NCI-H146 (cell line): Measurements from ENCODE around the gene SGPP1.
"Not testable (repeated sequence)": the region's sequence is repeated elsewhere in the genome, so short reads cannot be mapped to it uniquely, and the experiment has no call there.

Experiments
- DNase-seq: peaks from one replicate; lab custom pipeline; 2025; lab: John Stamatoyannopoulos, UW

The SGPP1 gene

DNA sequence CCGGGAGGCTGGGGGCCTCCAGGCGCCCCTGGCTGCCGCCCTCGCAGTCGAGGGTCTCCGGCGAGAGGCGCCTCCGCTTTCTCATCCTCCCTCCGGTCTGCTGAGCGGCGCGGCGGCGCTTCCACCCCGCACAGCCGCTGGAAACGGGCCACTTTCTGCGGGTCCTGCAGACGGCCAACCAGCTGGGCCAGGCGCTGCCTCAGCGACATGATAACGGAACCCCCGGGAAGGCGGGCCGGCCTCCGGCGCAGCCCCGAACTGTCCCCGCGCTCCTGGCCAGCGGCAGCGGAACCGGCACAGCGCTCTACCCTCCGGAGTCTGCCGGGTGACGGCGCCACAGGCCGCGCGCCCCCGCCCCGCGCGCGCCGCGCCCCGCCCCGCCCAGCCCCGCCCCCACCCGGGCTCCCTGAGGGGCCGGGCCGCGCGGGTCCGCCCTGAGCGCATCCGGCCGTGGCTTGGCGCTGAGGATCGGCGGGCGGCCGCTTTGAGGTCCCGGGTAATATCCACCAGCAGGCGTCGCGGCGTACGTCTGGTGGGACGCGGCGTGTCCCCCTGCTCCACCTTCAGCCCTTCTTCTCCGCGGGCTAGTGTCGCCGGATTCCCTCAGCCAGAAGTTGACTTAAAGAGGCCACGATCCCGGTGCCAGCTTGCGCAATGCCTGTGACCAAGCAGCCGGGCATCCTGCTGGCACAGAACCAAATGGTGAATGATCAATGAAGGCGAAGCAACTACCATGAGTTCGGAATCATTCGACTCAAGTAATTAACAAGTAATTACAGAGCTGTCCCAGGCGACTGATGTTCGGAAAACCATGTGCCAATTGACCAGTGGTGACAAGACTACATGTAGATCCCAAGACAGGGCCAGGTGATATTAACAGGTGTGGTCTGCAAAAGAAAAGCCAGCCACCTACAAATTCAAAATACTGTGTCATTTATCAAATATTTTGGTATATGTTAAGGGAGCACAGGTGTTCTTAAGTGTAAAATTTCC, at the start of gene SGPP1:
TSS of gene SGPP1 (minus strand) at position 330 of the 993 bp plus-strand sequence. CDS start at position 209, 121 bp downstream.
- peak; percentile 74 for DNase-seq

GRCh38 chr14:63777024-63777423, 49.2 kb upstream of the SGPP1 start:
- DNase-seq, result no peak

GRCh38 chr14:63773504-63773903, 45.6 kb upstream of the SGPP1 start:
- DNase-seq, result no peak

DNA sequence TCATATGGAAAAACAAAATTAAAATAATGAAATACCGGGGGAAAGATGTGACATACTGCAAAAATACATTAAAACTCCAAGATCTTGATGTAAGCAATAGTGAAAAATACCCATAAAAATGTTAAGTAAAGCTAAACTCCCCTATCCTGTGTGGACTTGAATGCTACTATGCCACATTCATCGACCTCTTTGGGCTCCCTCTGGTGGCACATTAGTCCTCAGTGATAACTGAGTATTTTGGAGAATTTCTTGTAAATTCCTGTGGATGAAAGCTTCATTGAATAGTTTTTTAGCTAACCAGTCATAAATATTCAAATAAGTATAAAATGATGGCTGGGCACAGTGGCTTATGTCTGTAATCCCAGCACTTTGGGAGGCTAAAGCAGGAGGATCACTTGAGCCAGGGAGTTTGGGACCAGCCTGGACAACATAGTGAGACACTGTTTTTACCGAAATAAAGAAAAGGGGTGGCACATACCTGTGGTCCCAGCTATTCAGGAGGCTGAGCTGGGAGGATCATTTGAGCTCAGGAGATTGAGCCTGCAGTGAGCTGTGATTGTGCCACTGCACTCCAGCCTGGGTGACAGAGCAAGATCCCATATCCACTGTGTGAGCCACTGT, 42.4 kb upstream of the SGPP1 start:
- DNase-seq, result no peak

GRCh38 chr14:63766611-63767010, 38.7 kb upstream of the SGPP1 start:
- peak; percentile 12 for DNase-seq

DNA sequence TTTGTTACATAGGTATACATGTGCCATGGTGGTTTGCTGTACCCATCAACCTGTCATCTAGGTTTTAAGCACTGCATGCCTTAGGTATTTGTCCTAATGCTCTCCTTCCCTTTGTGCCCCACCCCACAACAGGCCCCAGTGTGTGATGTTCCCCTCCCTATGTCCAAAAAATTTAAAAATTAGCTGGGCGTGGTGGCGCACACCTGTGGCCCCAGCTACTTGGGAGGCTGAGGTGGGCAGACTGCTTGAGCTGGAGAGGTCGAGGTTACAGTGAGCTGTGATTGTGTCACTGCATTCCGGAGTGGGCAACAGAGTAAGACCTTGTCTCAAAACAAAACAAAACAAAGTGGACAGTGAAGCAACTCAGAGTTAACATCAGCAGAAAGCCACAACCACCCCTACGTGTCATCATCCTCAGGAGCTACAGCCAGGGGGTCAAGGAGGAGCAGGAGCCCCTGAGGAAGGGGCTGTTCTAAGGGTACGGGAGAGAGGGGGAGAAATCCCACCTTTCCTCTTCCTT, 36.8 kb upstream of the SGPP1 start:
- no peak for DNase-seq

DNA sequence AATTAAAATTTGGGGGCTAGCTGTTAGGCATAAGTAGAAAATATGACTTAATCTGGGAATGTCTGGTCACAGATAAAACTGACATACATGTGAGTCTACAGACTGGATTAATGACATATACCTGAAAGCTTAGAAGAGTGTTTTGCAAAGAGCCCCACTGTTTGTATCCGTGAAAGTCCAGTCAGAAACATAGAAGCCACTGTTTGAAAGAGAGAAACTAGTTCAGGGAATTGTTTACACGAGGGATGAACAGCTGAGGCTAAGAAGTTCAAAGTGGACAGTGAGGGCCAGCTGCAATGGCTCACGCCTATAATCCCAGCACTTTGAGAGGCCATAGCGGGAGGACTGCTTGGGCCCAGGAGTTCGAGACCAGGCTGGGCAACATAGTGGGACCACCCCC, 36.2 kb upstream of the SGPP1 start:
- no peak for DNase-seq

DNA sequence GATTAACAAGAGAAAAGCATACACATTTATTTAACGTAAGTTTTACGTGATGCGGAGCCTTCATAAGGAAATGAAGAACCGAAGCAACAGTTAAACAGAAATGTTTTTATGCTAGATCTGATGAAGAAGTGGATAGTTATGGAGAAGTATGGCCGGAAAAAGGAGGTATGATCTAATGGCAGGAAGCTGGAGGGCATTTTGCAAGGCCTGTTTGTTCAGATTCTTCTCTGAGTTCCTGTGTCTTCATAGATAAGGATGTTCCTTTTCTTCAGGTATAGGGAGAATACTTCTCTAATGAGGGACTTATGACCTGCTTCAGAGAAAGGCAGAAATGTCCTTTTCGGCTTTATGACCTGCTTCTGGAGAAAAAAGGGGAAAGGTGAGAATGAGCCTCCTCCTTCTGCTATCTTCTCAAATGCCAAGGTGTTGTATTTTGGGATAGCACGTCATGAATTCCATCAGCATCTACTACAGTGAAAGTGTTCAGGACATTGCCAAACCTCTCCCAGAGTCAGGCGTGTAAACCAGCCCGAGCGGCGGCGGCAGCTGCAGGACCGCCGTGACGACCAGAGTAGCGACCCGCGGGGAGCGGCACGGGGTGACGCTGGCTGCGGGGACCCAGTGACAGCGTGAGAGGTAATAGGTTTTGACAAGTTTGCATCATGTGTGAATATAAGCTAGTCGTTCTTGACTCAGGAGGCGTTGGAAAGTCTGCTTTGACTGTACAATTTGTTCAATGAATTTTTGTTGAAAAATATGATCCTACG, 33.7 kb upstream of the SGPP1 start:
- no peak for DNase-seq

DNA sequence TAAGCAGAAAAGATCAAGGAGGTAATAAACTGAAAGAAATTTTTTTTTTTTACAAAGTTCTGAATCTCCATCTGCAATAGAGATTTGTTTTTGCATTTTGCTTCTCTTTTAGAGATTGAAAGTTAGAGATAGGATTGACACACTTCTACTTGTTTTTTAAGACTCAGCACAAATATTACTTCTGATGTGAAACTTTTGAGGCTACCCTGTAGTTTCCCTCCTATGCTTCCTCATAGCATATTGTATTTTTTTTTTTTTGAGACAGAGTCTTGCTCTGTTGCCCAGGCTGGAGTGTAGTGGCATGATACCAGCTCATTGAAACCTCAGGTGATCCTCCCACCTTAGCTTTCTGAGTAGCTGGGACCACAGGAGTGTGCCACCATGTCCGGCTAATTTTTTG, 32.1 kb upstream of the SGPP1 start:
- DNase-seq, result no peak

- no peak for DNase-seq
Measured at GRCh38 chr14:63759456-63759855, 31.6 kb upstream of the SGPP1 start.

DNA sequence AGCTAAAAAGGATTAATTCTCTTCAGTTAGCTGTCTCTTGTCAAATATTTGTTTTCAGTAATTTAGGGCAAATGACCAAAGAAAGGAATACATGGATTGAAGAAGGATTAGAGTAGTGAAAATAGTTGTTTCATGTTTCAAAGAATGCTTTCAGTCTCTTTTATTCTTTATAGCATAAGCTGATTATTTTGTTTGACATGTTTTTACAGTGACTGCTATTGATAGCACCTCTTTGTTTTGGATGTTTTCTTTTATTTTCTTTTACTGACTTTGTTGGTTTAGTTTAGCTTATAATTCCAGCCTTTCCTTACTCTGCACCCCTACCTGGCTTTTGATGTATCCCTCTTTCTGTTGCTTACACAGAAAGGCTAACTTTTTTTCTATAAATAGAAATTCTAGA, 29.3 kb upstream of the SGPP1 start:
- DNase-seq, result no peak

DNA sequence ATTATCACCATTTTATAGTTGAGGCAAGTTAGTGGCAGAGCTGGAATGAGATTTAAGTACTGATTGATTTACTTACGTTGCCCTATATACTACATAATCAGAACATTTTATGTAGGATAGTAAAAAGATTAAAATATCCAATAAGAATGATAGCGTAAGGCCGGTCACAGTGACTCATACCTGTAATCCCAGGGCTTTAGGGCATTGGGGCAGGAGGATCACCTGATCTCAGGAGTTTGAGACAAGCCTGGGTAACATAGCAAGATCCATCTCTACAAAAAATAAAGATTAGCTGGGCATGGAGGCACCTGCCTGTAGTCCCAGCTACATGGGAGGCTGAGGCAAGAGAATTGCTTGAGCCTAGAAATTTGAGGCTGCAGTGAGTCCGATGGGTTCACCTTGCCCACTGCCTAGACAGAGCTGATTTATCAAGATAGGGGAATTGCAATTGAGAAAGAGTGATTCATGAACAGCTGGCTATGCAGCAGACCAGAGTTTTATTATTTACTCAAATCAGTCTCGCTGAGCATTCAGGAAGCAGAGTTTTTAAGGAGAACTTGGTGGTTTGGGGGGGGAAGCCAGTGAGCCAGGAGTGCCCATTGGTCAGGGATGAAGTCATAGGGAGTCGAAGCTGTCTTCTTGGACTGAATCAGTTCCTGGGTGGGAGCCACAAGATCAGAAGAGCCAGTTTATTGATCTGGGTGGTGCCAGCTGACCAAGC, 24.7 kb upstream of the SGPP1 start:
- no peak for DNase-seq

DNA sequence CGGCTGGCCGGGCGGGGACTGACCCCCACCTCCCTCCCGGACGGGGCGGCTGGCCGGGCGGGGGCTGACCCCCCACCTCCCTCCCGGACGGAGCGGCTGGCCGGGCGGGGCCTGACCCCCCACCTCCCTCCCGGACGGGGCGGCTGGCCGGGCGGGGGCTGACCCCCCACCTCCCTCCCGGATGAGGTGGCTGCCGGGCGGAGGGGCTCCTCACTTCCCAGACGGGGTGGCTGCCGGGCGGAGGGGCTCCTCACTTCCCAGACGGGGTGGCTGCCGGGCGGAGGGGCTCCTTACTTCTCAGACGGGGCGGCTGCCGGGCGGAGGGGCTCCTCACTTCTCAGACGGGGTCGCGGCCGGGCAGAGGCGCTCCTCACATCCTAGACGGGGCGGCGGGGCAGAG, 23.2 kb upstream of the SGPP1 start:
- not testable (repeated sequence) for DNase-seq

GRCh38 chr14:63747846-63748245, 20.0 kb upstream of the SGPP1 start:
- no peak for DNase-seq

DNA sequence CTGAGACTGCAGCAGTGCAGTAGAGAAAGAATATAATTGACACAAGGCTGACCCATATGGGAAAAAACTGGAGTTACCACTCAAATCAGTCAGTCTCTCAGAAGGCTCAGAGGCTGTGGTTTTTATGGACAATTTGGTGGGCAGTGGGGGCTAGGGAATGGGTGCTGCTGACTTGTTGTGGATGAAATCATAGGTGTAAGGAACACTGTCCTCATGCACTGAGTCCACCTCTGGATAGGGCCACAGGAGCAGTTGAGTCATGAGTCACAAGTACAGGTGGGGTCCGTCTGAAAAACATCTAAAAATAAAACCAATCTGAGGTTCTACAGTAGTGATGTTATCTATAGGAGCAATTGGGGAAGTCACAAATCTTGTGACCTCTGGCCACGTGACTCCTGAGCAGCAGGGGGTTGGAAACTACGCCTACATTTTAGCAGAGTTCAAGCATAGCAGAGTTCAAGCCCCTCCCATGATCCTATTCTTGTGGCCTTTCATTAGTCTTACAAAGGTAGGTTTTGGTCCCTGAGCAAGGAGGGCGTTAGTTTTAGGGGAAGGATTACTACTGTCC, 18.1 kb upstream of the SGPP1 start:
- no peak for DNase-seq

GRCh38 chr14:63745272-63745671, 17.4 kb upstream of the SGPP1 start:
- no peak for DNase-seq

DNA sequence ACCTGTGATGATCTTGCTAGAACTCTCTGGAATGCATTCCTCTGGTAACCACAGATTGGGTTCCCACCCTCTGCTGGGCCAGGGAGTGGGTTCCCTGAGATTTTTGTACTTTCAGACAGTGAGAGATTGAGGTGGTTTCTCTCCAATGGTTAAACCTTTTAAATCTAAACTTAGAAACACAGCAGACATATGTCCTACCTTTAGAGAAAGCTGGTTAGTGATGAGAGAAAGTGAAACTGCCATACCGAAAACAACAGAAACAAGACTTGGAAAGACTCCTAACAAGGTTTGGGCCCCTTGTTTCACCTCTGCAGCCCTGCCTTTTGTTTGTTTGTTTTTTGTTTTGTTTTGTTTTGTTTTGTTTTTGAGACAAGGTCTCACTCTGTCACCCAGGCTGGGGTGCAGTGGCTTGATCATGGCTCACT, 9.7 kb upstream of the SGPP1 start:
- DNase-seq, result no peak

DNA sequence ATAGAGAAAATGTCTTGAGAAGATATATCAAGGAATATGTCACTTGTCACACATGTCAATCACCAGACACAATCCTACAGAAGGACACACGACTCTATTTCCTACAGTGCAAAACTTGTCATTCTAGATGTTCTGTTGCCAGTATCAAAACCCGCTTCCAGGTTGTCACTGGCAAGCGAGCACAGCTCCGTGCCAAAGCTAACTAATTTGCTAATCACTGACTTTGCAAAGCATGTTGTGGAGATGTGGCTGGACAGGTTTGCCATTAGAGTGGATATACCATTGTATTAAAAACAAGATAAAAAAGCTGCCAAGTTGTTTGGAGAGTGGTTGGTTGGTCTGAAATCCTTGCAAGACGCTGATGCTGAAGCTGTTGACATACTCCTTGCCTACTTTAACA, 7.9 kb upstream of the SGPP1 start:
- DNase-seq, result no peak

DNA sequence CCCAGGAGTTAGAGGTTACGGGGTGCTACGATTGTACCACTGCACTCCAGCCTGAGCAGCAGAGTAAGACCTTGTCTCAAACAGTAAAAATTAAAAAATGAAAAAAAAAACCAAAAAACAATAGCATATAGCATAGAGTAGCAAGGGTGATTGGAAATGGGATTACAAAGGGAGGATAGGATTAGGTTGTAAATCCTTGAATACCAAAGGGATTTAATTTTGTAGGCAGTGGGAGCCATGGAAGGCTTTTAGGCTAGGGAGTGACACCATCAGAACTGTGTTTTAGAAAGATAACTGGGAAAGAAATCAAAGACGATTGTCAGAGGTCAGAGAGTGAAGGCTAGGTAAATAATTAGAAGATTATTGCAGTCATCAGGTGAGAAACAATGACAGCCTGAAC, 2.8 kb upstream of the SGPP1 start:
- DNase-seq, result no peak

GRCh38 chr14:63727231-63727735, 582 bp downstream of the SGPP1 start:
- peak; percentile 48 for DNase-seq

GRCh38 chr14:63726499-63726898, 1.4 kb downstream of the SGPP1 start:
- peak; percentile 11 for DNase-seq
